Testis (tissue), 2 donors: ENCODE data around the gene TENT4B.

Experiments used
- CTCF ChIP-seq, 3 experiments: fragments of 450-650 bp in 2 of 3; fragments of 200-600 bp in 1 of 3; sonication (generic) in 1 of 3; IDR thresholded peaks; one replicate each; pipeline ENCODE4 v1.5.1; 2016 to 2019; ENCODE audit warnings: antibody characterized with exemption in 3 of 3, mild to moderate bottlenecking in 2 of 3, moderate library complexity in 1 of 3
- POLR2A ChIP-seq: fragments of 450-650 bp; IDR thresholded peaks from one replicate; pipeline ENCODE4 v1.6.1; 2017; ENCODE audit warnings: antibody characterized with exemption, mild to moderate bottlenecking, moderate library complexity

GRCh38 chr16:50245417-50246298, 92.6 kb downstream of the TENT4B start:
- TF ChIP-seq CTCF (IDR thresholded peaks at IDR 0.05) (peak in 1 of 3 experiments; percentile 14), POLR2A (no peak)
